ENCODE results near the gene TRAPPC2L.

TRAPPC2L gene

GRCh38 chr16:88861359-88861758, 4.4 kb downstream of the TRAPPC2L start:
- DNase-seq, result no peak

GRCh38 chr16:88862968-88863367, 6.0 kb downstream of the TRAPPC2L start:
- no peak for DNase-seq

GRCh38 chr16:88863426-88863825, 6.5 kb downstream of the TRAPPC2L start:
- DNase-seq, result no peak

- no peak for DNase-seq
Measured at GRCh38 chr16:88864099-88864498, 7.2 kb downstream of the TRAPPC2L start.

- no peak for DNase-seq
Measured at GRCh38 chr16:88864521-88864920, 7.6 kb downstream of the TRAPPC2L start.

GRCh38 chr16:88865310-88865709, 8.4 kb downstream of the TRAPPC2L start:
- DNase-seq, result no peak

- DNase-seq, result no peak
Measured at GRCh38 chr16:88865742-88866141, 8.8 kb downstream of the TRAPPC2L start.

GRCh38 chr16:88866151-88866920, 9.4 kb downstream of the TRAPPC2L start, which contains the start of gene PABPN1L:
Gene PABPN1L (minus strand): TSS chr16:88866660. CDS start chr16:88866606, 54 bp downstream.
- no peak for DNase-seq

GRCh38 chr16:88867581-88868246, 10.8 kb downstream of the TRAPPC2L start:
- no peak for DNase-seq

GRCh38 chr16:88868974-88869672, 12.2 kb downstream of the TRAPPC2L start:
- DNase-seq, result no peak

- DNase-seq, result no peak
Measured at GRCh38 chr16:88869673-88869980, 12.7 kb downstream of the TRAPPC2L start.

GRCh38 chr16:88870608-88871348, 13.9 kb downstream of the TRAPPC2L start:
- no peak for DNase-seq

- no peak for DNase-seq
Measured at GRCh38 chr16:88871349-88871702, 14.4 kb downstream of the TRAPPC2L start.

GRCh38 chr16:88871730-88872416, 14.9 kb downstream of the TRAPPC2L start:
- no peak for DNase-seq

GRCh38 chr16:88872650-88873331, 15.9 kb downstream of the TRAPPC2L start:
- DNase-seq, result no peak

GRCh38 chr16:88874938-88875599, 18.1 kb downstream of the TRAPPC2L start:
- DNase-seq, result no peak

- DNase-seq, result no peak
Measured at GRCh38 chr16:88875703-88876234, 18.8 kb downstream of the TRAPPC2L start.

- DNase-seq, result no peak
Measured at GRCh38 chr16:88876942-88877526, 20.1 kb downstream of the TRAPPC2L start.

GRCh38 chr16:88877564-88878289, 20.8 kb downstream of the TRAPPC2L start:
- DNase-seq, result no peak

GRCh38 chr16:88878356-88878755, 21.4 kb downstream of the TRAPPC2L start:
- no peak for DNase-seq
